Ramos (cell line): ENCODE data around the gene SCN7A.
"Not testable (repeated sequence)": the region's sequence is repeated elsewhere in the genome, so short reads cannot be mapped to it uniquely, and the experiment has no call there.

Experiments used
- in situ Hi-C: fragments of 300-500 bp; cut with MboI; formaldehyde crosslinking; loops from one replicate; pipeline ENCODE4 v1.14.3; 2022; ENCODE audit warnings: low sequenced_read_pairs; ENCODE audit not compliant: unreplicated experiment

Gene SCN7A

GRCh38 chr2:166364476-166365161, 129.4 kb downstream of the SCN7A start:
- in situ Hi-C loops: no loop called here

DNA sequence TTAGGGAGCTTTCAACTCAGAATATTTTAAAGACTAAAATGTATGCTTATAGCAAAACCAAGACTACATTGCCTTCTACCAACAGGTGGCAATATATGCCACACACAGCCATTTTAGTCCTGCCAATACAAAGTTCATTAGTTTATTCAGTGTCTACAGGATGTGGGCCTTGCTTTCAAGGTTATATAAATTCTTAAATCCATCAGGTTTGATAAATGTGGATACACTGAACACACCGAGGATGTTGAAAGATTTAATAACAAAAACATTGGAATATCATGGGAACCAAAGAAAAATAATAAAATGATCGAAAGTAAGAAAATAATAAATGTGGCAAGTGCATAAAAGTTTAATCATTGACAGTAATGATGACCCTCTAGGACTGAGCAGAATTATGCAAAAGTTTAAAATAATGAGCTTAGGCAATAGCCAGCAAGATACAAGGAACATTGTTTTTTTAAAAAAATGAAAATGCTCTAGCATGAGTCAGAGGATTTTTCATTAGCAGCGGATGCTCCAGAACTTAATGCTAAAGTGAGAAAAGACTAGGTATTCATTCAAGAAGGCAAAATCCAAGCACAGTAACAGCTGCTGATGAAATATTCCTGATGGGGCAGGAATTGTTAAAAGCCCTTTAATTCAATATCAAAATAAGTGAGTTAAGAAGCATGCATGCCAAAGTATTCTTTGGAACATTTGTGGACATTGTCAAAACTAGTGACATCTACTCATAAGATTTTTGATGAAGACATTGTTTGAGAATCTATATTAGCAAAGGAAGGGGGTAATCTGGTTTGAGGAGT, 132.5 kb downstream of the SCN7A start:
- in situ Hi-C loops: no loop called here

DNA sequence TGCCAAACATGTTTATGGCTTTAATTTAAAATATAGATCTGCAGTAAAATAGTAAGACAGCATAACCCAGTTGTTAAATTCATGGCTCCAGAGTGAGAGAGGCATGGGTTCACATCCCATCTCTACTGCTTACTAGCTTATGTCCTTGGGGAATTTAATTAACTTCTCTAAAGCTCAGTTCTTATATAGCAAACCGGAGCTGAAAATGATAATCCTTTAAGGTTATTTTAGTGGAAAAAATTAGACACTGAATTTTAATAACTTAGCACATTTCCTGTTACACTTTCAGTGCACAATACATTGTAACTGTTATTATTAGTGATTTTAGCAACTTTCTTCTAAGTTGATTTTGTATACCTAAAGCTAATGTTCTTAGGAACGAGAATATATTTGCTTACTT, 133.1 kb downstream of the SCN7A start:
- in situ Hi-C loops: no loop called here

GRCh38 chr2:166360426-166360825, 133.6 kb downstream of the SCN7A start:
- in situ Hi-C loops: no loop called here

DNA sequence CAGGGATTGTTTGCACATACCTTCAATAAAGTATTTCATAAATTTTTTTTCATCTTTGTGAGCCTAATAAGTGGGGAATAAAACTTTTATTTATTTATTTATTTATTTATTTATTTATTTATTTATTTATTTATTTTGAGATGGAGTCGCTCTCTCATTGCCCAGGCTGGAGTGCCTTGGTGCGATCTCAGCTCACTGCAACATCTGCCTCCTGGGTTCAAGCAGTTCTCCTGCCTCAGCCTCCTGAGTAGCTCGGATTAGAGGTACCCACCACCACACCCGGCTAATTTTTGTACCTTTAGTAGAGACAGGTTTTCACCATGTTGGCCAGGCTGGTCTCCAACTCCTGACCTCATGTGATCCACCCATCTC, 136.1 kb downstream of the SCN7A start:
- in situ Hi-C loops: not testable (repeated sequence)

- in situ Hi-C loops: no loop called here
Observed at GRCh38 chr2:166357068-166357949, 136.7 kb downstream of the SCN7A start.
